Ascending aorta (tissue), 2 donors: ENCODE results near the gene TACC2. TPM values are rescaled to one million over a fixed set of nuclear protein-coding genes. Genes with fewer than 3 reads are reported as not detected.
"Not testable (repeated sequence)": the region's sequence is repeated elsewhere in the genome, so short reads cannot be mapped to it uniquely, and the experiment has no call there.

ENCODE experiments used
- DNase-seq, 2 donors: peaks; one replicate each; pipeline ENCODE4 v3.0.0-alpha.2; 2019; ENCODE audit warnings: low spot score in 2 of 2
- H3K27ac ChIP-seq, 2 donors: fragments of 200-600 bp; sonication (generic); one replicate each; pipeline ENCODE4 v1.5.1; 2016 to 2017; ENCODE audit warnings: mild to moderate bottlenecking in 1 of 2
- H3K27me3 ChIP-seq: fragments of 200-600 bp; sonication (generic); one replicate; pipeline ENCODE4 v1.5.1; 2017
- H3K36me3 ChIP-seq, 2 donors: fragments of 200-600 bp; sonication (generic); one replicate each; pipeline ENCODE4 v1.5.1; 2016
- H3K4me1 ChIP-seq, 2 donors: fragments of 200-600 bp; sonication (generic); one replicate each; pipeline ENCODE4 v1.5.1; 2016 to 2017; ENCODE audit warnings: mild to moderate bottlenecking in 1 of 2
- H3K4me3 ChIP-seq, 2 donors: fragments of 200-600 bp; sonication (generic); one replicate each; pipeline ENCODE4 v1.5.1; 2016 to 2017; ENCODE audit warnings: mild to moderate bottlenecking in 1 of 2
- H3K9me3 ChIP-seq, 2 donors: fragments of 200-600 bp; sonication (generic); one replicate each; pipeline ENCODE4 v1.5.1; 2016
- CTCF ChIP-seq, 3 experiments: fragments of 200-600 bp in 2 of 3; fragments of 450-650 bp in 1 of 3; sonication (generic) in 2 of 3; IDR thresholded peaks; one replicate each; pipeline ENCODE4 v1.5.1; 2016 to 2019; ENCODE audit warnings: antibody characterized with exemption in 3 of 3, mild to moderate bottlenecking in 1 of 3, moderate library complexity in 1 of 3
- intact Hi-C: fragments of 100-400 bp; cut with DNase I; formaldehyde crosslinking; loops from one replicate; pipeline ENCODE4 v1.15.1; 2023
- total RNA-seq: library from RNA; depleted of rRNA; stranded (reverse); fragments of >200 nt; gene quantifications from one replicate; pipeline ENCODE4 v1.1.0, GENCODE V29; 2016

Gene TACC2
- total RNA-seq, 1 donor from 2014 or later = 69.1 TPM

DNA sequence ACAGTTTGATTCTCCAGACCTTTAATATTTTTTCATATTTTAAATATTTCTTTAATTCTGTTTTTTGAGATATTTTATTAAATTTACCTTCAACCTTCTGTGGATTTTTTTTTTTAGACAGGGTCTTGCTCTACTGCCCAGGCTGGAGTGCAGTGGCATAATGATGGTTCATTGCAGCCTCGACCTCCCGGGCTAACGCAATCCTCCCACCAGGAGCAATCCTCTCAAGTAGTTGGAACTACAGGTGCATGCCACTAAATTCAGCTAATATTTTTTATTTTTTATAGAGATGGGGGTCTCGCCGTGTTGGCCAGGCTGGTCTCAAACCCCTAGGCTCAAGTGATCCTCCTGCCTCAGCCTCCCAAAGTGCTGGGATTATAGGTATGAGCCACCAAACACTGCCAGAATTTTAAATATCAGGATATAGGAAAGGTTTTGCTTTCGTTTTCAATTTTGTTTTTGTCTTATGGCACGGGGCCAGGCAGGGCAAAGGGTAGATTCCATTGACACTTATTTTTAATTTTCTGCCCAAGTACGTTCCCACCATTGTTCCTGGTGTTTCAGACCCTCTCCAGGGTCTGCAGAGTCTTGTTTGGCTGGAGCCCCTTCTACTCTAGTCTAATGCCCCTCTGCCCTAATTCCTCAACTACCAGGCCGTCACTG is 1.2 kb downstream of the TACC2 start:
- TF ChIP-seq CTCF (IDR thresholded peaks at IDR 0.05) = no peak
- peak overlapping the region; percentile 44 to 65 for H3K27ac ChIP-seq
- H3K27me3 ChIP-seq = no peaks in the 10 kb centered on the region
- DNase-seq = no peak
- H3K4me1 ChIP-seq = peaks cover 4 to 17% of the 10 kb centered on the region in 2 donors
- H3K36me3 ChIP-seq = no peaks in the 10 kb centered on the region
- intact Hi-C loops = no loop called here
- H3K9me3 ChIP-seq = no peaks in the 10 kb centered on the region
- peak overlapping the region; percentile 30 to 32 for H3K4me3 ChIP-seq

DNA sequence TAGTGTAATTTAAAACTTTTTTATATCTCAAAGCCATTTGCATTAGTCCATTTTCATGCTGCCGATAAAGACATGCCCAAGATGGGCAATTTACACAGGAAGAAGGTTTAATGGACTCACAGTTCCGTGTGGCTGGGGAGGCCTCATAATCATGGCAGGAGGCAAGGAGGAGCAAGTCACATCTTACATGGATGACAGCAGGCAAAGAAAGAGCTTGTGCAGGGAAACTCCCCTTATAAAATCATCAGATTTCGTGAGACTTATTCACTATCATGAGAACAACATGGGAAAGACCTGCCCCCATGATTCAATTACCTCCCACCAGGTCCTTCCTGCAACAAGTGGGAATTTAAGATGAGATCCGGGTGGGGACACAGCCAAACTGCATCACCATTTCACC is 2.8 kb downstream of the TACC2 start:
- H3K27ac ChIP-seq, DNase-seq, H3K36me3 ChIP-seq, H3K27me3 ChIP-seq, intact Hi-C loops, H3K9me3 ChIP-seq, H3K4me3 ChIP-seq: not testable (repeated sequence)
- H3K4me1 ChIP-seq = peaks cover 4 to 22% of the 10 kb centered on the region in 2 donors

DNA sequence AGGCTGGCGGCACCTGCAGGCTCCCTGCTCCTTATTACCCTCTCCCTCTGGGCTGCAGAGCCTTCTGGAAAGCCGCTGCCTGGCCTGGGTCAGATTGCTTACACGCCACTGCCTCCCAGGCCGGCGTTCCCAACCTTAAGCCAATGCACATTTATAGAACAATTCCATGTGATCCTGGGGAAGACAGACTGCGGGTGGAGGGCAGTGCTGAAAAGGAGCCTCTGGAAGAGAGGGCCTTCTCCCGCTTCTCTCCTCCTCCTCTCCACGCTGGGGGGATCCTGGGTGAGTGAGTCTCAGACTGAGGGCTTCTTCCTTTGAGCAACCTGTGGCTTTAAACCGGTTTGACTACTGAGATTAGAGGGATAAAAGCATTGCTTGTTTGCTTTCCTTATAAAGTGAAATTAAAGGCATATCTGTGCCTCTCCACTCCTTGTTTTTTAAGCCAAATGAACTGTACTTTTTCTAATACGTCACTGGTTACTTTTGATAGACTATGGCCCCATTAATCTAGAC is 5.5 kb downstream of the TACC2 start:
- peak in 1 of 2 donors; percentile 80 for DNase-seq
- TF ChIP-seq CTCF (IDR thresholded peaks at IDR 0.05) = peak in 1 of 3 experiments; percentile 24
- Histone ChIP-seq H3K9me3 (no peaks in the 10 kb centered on the region), H3K27ac (peak overlapping the region; percentile 83 to 90), H3K27me3 (no peaks in the 10 kb centered on the region), H3K4me3 (peak overlapping the region in 1 of 2 donors; percentile 55), H3K36me3 (no peaks in the 10 kb centered on the region), H3K4me1 (peaks cover 4 to 30% of the 10 kb centered on the region in 2 donors)
- intact Hi-C loops = loop anchor here (1.0 kb wide), 1 partner anchor 20 kb away; no protein-coding TSS in a partner anchor

DNA sequence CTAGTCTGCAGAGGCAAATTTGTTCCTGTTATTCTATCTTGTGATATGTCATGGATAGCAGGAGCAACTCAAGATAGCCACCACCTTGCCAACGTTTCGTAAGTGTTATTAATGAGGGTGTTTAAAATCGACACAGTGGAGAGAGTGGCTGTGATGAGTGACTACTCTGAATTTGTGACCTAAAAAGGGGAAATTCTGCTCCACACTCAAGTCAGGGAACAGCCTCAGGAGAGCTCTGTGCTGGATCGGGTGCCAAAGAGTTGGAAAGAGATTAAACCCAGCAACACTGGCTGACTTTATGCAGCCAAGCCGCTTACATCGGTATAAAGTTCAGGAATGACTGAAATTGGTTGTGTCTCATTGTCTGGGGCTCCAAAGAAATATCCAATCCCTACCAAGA is 9.5 kb downstream of the TACC2 start:
- Histone ChIP-seq H3K36me3 (peaks cover 0 to 12% of the 10 kb centered on the region in 2 donors), H3K9me3 (peaks cover 0 to 14% of the 10 kb centered on the region in 2 donors), H3K4me3 (peak overlapping the region in 1 of 2 donors; percentile 15), H3K27ac (peak overlapping the region; percentile 83 to 90), H3K27me3 (no peaks in the 10 kb centered on the region), H3K4me1 (peaks cover 4 to 21% of the 10 kb centered on the region in 2 donors)
- DNase-seq = peak in 1 of 2 donors; percentile 72
- TF ChIP-seq CTCF (IDR thresholded peaks at IDR 0.05) = no peak
- intact Hi-C loops = loop anchor here (5.0 kb wide), 2 partner anchors 71 to 114 kb away; partner anchors contain the start of gene ATE1

DNA sequence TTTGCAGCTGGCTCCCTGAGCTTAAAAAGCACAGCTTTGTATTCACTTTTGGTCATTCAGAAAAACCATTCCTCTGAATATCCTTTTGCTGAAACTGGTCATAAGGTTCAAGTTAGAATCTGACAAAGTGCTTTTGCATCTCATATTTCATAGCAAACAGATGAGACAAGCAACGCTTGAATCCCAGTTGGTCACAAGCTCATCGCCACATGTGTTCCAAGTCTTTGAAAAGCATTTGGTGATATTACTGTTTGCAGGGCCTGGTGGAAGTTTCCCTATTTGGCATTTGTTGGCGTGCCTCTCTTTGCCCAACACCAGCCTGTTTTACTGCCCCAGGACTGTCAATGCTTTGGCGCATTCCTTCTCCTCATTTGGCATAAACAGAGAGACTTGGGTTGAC is 10.3 kb downstream of the TACC2 start:
- TF ChIP-seq CTCF (IDR thresholded peaks at IDR 0.05) = no peak
- intact Hi-C loops = loop anchor here (5.0 kb wide), 2 partner anchors 72 to 113 kb away; partner anchors contain the start of gene ATE1
- Histone ChIP-seq H3K4me1 (peaks cover 0 to 13% of the 10 kb centered on the region in 2 donors), H3K27ac (peak overlapping the region; percentile 83 to 90), H3K4me3 (no peak overlapping the region), H3K36me3 (peaks cover 0 to 12% of the 10 kb centered on the region in 2 donors), H3K27me3 (no peaks in the 10 kb centered on the region), H3K9me3 (peaks cover 0 to 14% of the 10 kb centered on the region in 2 donors)
- DNase-seq = no peak

GRCh38 chr10:122001698-122002097 is 12.7 kb downstream of the TACC2 start:
- H3K4me3 ChIP-seq = no peak overlapping the region
- H3K36me3 ChIP-seq = peaks cover 0 to 12% of the 10 kb centered on the region in 2 donors
- H3K27me3 ChIP-seq = no peaks in the 10 kb centered on the region
- intact Hi-C loops = no loop called here
- peaks cover 0 to 7% of the 10 kb centered on the region in 2 donors for H3K4me1 ChIP-seq
- peaks cover 0 to 14% of the 10 kb centered on the region in 2 donors for H3K9me3 ChIP-seq
- no peak overlapping the region for H3K27ac ChIP-seq
- no peak for DNase-seq
- no peak for TF ChIP-seq CTCF (IDR thresholded peaks at IDR 0.05)
